HEK293T (cell line): Measurements from ENCODE around the gene GALT.

ENCODE experiments used
- CTCF ChIA-PET: fragments of 350-600 bp; formaldehyde crosslinking; extraction: SDS; loops from one replicate; lab custom pipeline; 2021; ENCODE audit warnings: antibody characterized with exemption, inconsistent platforms; lab: Yijun Ruan, JAX
- POLR2A ChIA-PET: fragments of 350-600 bp; formaldehyde crosslinking; extraction: SDS; loops from one replicate; lab custom pipeline; 2020; ENCODE audit warnings: antibody characterized with exemption, inconsistent platforms; lab: Yijun Ruan, JAX
- DNase-seq: peaks from one replicate; pipeline ENCODE4 v3.0.0; 2012; ENCODE audit warnings: mixed read lengths; ENCODE audit errors: extremely low spot score
- ARNT ChIP-seq: fragments of 450-650 bp; IDR thresholded peaks from 2 replicates; pipeline ENCODE4 v1.6.1; 2017; ENCODE audit warnings: mild to moderate bottlenecking
- BHLHE40 ChIP-seq: fragments of 450-650 bp; IDR thresholded peaks from 2 replicates; pipeline ENCODE4 v1.6.1; 2016; ENCODE audit warnings: mild to moderate bottlenecking, moderate library complexity, borderline replicate concordance
- CTBP1 ChIP-seq: fragments of 450-650 bp; IDR thresholded peaks from 2 replicates; pipeline ENCODE4 v1.6.1; 2016; ENCODE audit warnings: borderline replicate concordance
- ELF4 ChIP-seq: fragments of 450-650 bp; IDR thresholded peaks from 2 replicates; pipeline ENCODE4 v1.6.1; 2017; ENCODE audit warnings: antibody characterized with exemption
- FOXA1 ChIP-seq: fragments of 450-650 bp; IDR thresholded peaks from 2 replicates; pipeline ENCODE4 v1.6.1; 2016; ENCODE audit warnings: mild to moderate bottlenecking
- FOXK2 ChIP-seq: fragments of 450-650 bp; IDR thresholded peaks from 2 replicates; pipeline ENCODE4 v1.6.1; 2016; ENCODE audit warnings: mild to moderate bottlenecking
- FOXM1 ChIP-seq: fragments of 450-650 bp; IDR thresholded peaks from 2 replicates; pipeline ENCODE4 v1.6.1; 2017; ENCODE audit warnings: mild to moderate bottlenecking, borderline replicate concordance
- HDGF ChIP-seq: fragments of 450-650 bp; IDR thresholded peaks from 2 replicates; pipeline ENCODE4 v1.6.1; 2017; ENCODE audit warnings: antibody characterized with exemption, borderline replicate concordance
- L3MBTL2 ChIP-seq: fragments of 450-650 bp; conservative IDR thresholded peaks from 2 replicates; pipeline ENCODE4 v1.6.1; 2016; ENCODE audit warnings: mild to moderate bottlenecking
- LEF1 ChIP-seq: fragments of 450-650 bp; IDR thresholded peaks from 2 replicates; pipeline ENCODE4 v1.6.1; 2017; ENCODE audit warnings: mild to moderate bottlenecking, borderline replicate concordance
- NFRKB ChIP-seq: fragments of 450-650 bp; IDR thresholded peaks from 2 replicates; pipeline ENCODE4 v1.6.1; 2016; ENCODE audit warnings: mild to moderate bottlenecking, moderate library complexity
- SP1 ChIP-seq: fragments of 450-650 bp; IDR thresholded peaks from 2 replicates; pipeline ENCODE4 v1.6.1; 2017
- SUZ12 ChIP-seq: fragments of 450-650 bp; IDR thresholded peaks from 2 replicates; pipeline ENCODE4 v1.6.1; 2016; ENCODE audit warnings: mild to moderate bottlenecking
- ZNF384 ChIP-seq: fragments of 450-650 bp; IDR thresholded peaks from 2 replicates; pipeline ENCODE4 v1.6.1; 2016
- TF ChIP-seq, protein P1 (sequence below): fragments of 450-650 bp; IDR thresholded peaks from 2 replicates; pipeline ENCODE4 v1.6.1; 2016

GALT gene

DNA sequence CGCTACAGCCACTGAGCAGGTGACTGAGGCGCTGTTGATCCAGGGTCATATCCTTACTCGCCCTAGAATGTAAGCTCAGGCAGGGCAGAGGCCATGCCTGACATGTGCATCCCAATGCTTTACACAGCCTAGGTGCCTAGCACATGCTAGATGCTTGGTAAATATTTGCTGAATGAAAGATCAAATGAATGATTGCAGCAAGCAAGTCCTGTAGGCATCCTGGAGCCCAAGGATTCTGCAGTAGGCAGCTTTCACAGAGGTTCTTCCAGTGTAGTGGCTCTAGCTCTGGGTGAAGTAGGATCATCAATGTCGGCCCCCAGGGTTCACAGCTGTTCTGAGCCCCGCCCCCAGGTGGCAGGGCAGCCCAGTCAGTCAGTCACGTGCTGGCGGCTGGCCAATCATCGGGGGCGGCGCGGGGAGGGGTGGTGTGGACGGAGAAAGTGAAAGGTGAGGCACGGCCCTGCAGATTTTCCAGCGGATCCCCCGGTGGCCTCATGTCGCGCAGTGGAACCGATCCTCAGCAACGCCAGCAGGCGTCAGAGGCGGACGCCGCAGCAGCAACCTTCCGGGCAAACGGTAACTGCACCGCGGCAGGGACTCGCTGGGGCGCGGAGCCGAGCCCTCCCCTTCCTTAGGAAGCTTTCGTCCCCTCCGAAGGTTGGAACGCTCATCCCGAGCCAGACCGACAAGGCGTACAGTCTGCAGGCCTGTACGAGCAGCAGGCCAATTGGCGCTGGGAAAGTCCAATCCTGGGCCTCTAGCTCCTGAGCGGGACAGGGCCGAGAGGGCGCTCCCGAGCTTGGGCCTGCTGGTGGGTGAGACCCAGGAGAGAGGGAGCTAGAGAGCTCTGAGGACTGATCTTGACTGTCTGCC, at the start of gene GALT:
Gene GALT, plus strand, starts transcription at position 465 of the 873 bp plus-strand sequence. Its CDS starts 30 bp downstream, at position 495.
- CTCF ChIA-PET, result interaction anchor here (0.7 to 1.3 kb wide), 3 partner anchors 8 to 21 kb away, joined by 4 to 11 read pairs (median 9); partner anchors contain the start of gene SIGMAR1
- POLR2A ChIA-PET, result interaction anchor here (0.6 to 4.7 kb wide), 7 partner anchors 10 to 188 kb away, joined by 3 to 67 read pairs (median 4); partner anchors contain the start of genes CCL27, FAM219A and SIGMAR1
- TF ChIP-seq, protein P1, sequence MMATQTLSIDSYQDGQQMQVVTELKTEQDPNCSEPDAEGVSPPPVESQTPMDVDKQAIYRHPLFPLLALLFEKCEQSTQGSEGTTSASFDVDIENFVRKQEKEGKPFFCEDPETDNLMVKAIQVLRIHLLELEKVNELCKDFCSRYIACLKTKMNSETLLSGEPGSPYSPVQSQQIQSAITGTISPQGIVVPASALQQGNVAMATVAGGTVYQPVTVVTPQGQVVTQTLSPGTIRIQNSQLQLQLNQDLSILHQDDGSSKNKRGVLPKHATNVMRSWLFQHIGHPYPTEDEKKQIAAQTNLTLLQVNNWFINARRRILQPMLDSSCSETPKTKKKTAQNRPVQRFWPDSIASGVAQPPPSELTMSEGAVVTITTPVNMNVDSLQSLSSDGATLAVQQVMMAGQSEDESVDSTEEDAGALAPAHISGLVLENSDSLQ, result peak; percentile 76; the same call in 1 of the 2 replicates
- TF ChIP-seq L3MBTL2 (peak; percentile 70), BHLHE40 (no peak), CTBP1 (no peak), FOXA1 (no peak)
- DNase-seq, result peak; percentile 95

DNA sequence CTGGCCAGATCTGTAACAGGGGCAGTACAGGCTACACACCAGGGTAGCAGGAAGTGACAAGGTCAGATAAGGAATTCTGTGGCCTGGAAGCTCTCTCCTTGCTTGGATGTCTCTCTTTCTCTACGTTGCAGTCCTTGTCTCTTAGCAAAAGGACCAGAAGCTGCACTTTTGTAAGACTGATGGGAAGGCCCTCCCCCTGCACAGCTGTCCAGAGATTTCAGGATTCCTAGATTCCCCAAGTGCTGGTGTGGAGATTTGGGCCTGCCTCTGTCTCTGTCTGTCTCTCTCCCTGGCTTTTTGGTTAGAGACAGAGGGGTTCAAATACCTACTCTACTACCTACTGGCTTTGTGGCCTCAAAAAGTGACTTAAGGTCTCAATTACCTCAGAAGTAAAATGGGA, 46.9 kb upstream of the GALT start:
- DNase-seq, result no peak
- CTCF ChIA-PET, result interaction anchor here (1.0 kb wide), 1 partner anchor 52 kb away, joined by 3 read pairs; no protein-coding TSS in a partner anchor
- TF ChIP-seq BHLHE40 (no peak), L3MBTL2 (no peak), NFRKB (no peak), ARNT (no peak), FOXM1 (no peak)
- POLR2A ChIA-PET, result interaction anchor here (1.2 kb wide), 1 partner anchor 10 kb away, joined by 3 read pairs; no protein-coding TSS in a partner anchor

DNA sequence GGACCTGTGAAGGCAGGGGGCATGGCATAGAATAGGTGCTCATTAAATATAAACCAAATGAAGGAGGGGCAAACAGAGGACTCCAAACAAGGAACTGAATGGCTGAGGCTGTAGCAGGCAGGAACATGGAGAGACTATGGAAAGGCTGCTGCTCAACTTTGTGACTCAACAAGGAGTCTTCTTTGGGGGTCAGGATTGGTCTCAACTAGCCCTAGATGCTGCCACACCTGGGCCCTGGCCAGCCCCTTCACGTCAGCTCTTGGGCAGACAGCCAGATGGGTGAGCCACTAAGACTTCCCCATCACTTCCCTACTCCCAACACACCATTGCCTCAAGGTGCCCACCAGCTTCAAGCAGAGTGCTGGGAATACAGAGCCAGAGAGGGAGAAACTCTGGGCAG, 45.6 kb upstream of the GALT start:
- no peak for DNase-seq
- POLR2A ChIA-PET, result no interaction called here
- TF ChIP-seq SP1 (no peak), ELF4 (no peak), CTBP1 (no peak), LEF1 (no peak), FOXK2 (no peak), ZNF384 (no peak), FOXM1 (no peak), SUZ12 (no peak), HDGF (no peak), L3MBTL2 (no peak), FOXA1 (no peak), NFRKB (no peak), BHLHE40 (no peak)
- TF ChIP-seq, protein P1, result no peak
- CTCF ChIA-PET, result interaction anchor here (1.5 kb wide), 1 partner anchor 9 kb away, joined by 5 read pairs; no protein-coding TSS in a partner anchor

DNA sequence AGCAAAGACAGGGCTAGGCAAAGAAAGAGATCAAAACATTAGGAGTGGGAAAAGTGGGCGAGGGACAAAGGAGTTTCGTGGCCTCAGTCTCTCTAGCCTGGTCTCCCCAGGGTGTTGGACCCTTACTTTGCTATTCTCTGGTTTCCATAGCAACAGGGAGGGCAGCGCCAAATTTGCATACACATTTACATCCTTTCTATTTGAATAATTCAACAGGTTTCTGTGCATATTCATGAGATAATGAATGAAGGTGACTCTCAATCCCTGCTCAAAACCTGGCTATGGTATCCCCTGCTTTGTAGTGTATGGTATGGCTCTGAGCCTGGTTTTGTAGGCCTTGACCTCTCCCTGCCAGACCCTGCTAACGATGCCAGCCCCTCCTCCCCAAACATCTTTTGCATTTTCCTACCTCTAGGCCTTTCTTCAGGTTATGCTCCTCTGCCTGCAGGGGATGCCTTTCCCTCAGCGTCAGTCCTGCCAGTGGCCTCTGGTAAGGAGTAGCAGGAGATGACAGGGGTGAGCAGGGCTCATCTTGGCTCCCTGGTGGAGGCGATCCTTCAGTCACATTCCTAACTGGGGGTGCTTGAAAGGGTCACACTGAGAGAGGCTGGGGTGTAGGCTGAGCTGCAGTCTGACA, 44.4 kb upstream of the GALT start:
- no peak for DNase-seq
- CTCF ChIA-PET, result interaction anchor here (1.1 to 1.4 kb wide), 2 partner anchors 15 to 78 kb away, joined by 3 to 4 read pairs; no protein-coding TSS in a partner anchor
- POLR2A ChIA-PET, result no interaction called here
- TF ChIP-seq CTBP1 (no peak), HDGF (no peak), NFRKB (no peak), ELF4 (no peak), ZNF384 (no peak), ARNT (no peak), FOXM1 (no peak), LEF1 (no peak), SUZ12 (no peak), FOXK2 (no peak), FOXA1 (no peak)
- TF ChIP-seq, protein P1, result no peak

DNA sequence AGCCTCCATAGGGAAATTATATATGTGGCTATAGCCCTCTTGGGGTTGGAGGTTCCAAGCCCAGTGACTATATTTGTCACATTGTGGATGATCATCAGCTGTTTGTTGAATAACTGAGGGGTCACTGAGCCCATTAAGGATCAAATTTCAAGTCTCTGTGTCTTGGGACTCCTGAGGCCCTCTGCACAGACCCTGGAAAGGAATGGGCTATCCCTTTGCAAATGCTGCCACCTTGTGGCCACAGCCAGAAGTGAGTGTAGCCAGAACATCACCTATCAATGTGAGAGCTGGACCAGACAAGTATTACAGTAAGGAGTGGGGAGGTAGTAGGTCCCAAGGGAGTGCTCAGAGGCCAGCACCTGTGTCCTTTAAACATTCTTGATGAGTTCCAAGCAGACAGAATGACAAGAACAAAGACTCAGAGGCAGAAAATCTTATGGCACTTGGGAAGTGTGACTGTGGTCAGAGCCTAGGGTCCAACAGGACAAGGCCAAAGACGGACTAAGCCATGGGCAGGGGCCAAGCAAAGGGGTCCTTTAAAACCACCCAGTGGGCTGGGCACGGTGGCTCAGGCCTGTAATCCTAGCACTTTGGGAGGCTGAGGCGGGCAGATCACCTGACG, 42.8 kb upstream of the GALT start:
- CTCF ChIA-PET, result interaction anchor here (0.5 to 1.4 kb wide), 10 partner anchors 12 to 430 kb away, joined by 3 to 5 read pairs (median 3); partner anchors contain the start of gene DCTN3
- TF ChIP-seq NFRKB (no peak), CTBP1 (0 out of 2 replicates have a peak, but pooled peaks have one; percentile 8), ZNF384 (no peak)
- POLR2A ChIA-PET, result no interaction called here
- DNase-seq, result peak; percentile 87
